Activated T-cell treated with anti-CD3 and anti-CD28 coated beads, Interleukin-2, amount 50 U/mL, for 48 hours (primary cell): ENCODE data around the gene PAQR4.
"Not testable (repeated sequence)": the region's sequence is repeated elsewhere in the genome, so short reads cannot be mapped to it uniquely, and the experiment has no call there.

Experiments used
- DNase-seq, 2 experiments: peaks; one replicate each; pipeline ENCODE4 v3.0.0-alpha.2; 2020

PAQR4 gene

GRCh38 chr16:2968738-2969544 is at the start of gene PAQR4:
Gene PAQR4 (plus strand): TSS chr16:2969348. CDS start chr16:2969675, 327 bp downstream.
- DNase-seq, result peak; percentile 92

- peak; percentile 76 to 77 for DNase-seq
Observed at GRCh38 chr16:2919511-2920255, 49.5 kb upstream of the PAQR4 start.

GRCh38 chr16:2923481-2923880 is 45.7 kb upstream of the PAQR4 start:
- DNase-seq, result no peak

GRCh38 chr16:2924901-2925755 is 44.0 kb upstream of the PAQR4 start:
- DNase-seq, result no peak

- DNase-seq, result no peak
Observed at GRCh38 chr16:2925951-2926649, 43.0 kb upstream of the PAQR4 start.

- DNase-seq, result no peak
Observed at GRCh38 chr16:2926650-2926999, 42.5 kb upstream of the PAQR4 start.

GRCh38 chr16:2927010-2927646 is 42.0 kb upstream of the PAQR4 start:
- DNase-seq, result peak; percentile 93 to 96

GRCh38 chr16:2928151-2928550 is 41.0 kb upstream of the PAQR4 start:
- DNase-seq, result not testable (repeated sequence)

- DNase-seq, result no peak
Observed at GRCh38 chr16:2928796-2929195, 40.4 kb upstream of the PAQR4 start.

GRCh38 chr16:2929693-2930092 is 39.5 kb upstream of the PAQR4 start:
- DNase-seq, result no peak

- DNase-seq, result no peak
Observed at GRCh38 chr16:2930236-2930635, 38.9 kb upstream of the PAQR4 start.

- not testable (repeated sequence) for DNase-seq
Observed at GRCh38 chr16:2931231-2931914, 37.8 kb upstream of the PAQR4 start.

- no peak for DNase-seq
Observed at GRCh38 chr16:2933136-2933535, 36.0 kb upstream of the PAQR4 start.

- DNase-seq, result no peak
Observed at GRCh38 chr16:2933701-2934100, 35.4 kb upstream of the PAQR4 start.

- no peak for DNase-seq
Observed at GRCh38 chr16:2934450-2934849, 34.7 kb upstream of the PAQR4 start.

- DNase-seq, result no peak
Observed at GRCh38 chr16:2936436-2937011, 32.6 kb upstream of the PAQR4 start.

- DNase-seq, result no peak
Observed at GRCh38 chr16:2937170-2937569, 32.0 kb upstream of the PAQR4 start.

GRCh38 chr16:2938206-2938605 is 30.9 kb upstream of the PAQR4 start:
- no peak for DNase-seq

GRCh38 chr16:2939968-2940367 is 29.2 kb upstream of the PAQR4 start:
- no peak for DNase-seq

- no peak for DNase-seq
Observed at GRCh38 chr16:2942045-2942444, 27.1 kb upstream of the PAQR4 start.

- not testable (repeated sequence) for DNase-seq
Observed at GRCh38 chr16:2943716-2944115, 25.4 kb upstream of the PAQR4 start.
